ENCODE data around the gene PRM1. TPM values are rescaled to one million over a fixed set of nuclear protein-coding genes. Genes with fewer than 3 reads are reported as not detected.

PRM1 gene
- total RNA-seq, 1 experiment from 2014 or later = not detected

GRCh38 chr16:11289202-11289601 is 8.1 kb upstream of the PRM1 start:
- ChIA-PET CTCF (interaction anchor here (0.5 kb wide), 1 partner anchor 34 kb away, joined by 4 read pairs; no protein-coding TSS in a partner anchor), POLR2A (no interaction called here)
- intact Hi-C loops (cut with micrococcal nuclease; ENCODE audit: unreplicated experiment) = no loop called here
- DNase-seq = no peak
- no peaks in the 10 kb centered on the region for H3K9me3 Mint-ChIP-seq (ENCODE audit: unreplicated experiment)
- no TSS peak for BruUV-seq (replicated peaks)
- H3K36me3 Mint-ChIP-seq (ENCODE audit: insufficient read depth, unreplicated experiment) = no peaks in the 10 kb centered on the region
- TF ChIP-seq, protein P1, sequence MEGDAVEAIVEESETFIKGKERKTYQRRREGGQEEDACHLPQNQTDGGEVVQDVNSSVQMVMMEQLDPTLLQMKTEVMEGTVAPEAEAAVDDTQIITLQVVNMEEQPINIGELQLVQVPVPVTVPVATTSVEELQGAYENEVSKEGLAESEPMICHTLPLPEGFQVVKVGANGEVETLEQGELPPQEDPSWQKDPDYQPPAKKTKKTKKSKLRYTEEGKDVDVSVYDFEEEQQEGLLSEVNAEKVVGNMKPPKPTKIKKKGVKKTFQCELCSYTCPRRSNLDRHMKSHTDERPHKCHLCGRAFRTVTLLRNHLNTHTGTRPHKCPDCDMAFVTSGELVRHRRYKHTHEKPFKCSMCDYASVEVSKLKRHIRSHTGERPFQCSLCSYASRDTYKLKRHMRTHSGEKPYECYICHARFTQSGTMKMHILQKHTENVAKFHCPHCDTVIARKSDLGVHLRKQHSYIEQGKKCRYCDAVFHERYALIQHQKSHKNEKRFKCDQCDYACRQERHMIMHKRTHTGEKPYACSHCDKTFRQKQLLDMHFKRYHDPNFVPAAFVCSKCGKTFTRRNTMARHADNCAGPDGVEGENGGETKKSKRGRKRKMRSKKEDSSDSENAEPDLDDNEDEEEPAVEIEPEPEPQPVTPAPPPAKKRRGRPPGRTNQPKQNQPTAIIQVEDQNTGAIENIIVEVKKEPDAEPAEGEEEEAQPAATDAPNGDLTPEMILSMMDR (IDR thresholded peaks at IDR 0.05; ENCODE audit: insufficient read depth in 1 of 2, low read depth in 1 of 2, low read length in 1 of 2, severe bottlenecking in 1 of 2, unreplicated experiment in 1 of 2) = no peak
- H3K4me1 Mint-ChIP-seq (ENCODE audit: low read depth, unreplicated experiment) = peaks cover 18% of the 10 kb centered on the region
- H3K4me3 Mint-ChIP-seq (ENCODE audit: unreplicated experiment) = no peak overlapping the region
- Histone ChIP-seq H3K9me3 (no peaks in the 10 kb centered on the region), H3K36me3 (ENCODE audit: control insufficient read depth, insufficient read depth, low read length) (no peaks in the 10 kb centered on the region), H3K27me3 (replicated peaks; ENCODE audit: control insufficient read depth, insufficient read depth, low read length) (no peaks in the 10 kb centered on the region), H3K4me3 (ENCODE audit: low read depth, low read length) (no peak overlapping the region), H3K4me1 (peaks cover 13% of the 10 kb centered on the region)
- no peak overlapping the region for H3K27ac Mint-ChIP-seq (ENCODE audit: unreplicated experiment)
- no peaks in the 10 kb centered on the region for H3K27me3 Mint-ChIP-seq (ENCODE audit: insufficient read depth, unreplicated experiment)

DNA sequence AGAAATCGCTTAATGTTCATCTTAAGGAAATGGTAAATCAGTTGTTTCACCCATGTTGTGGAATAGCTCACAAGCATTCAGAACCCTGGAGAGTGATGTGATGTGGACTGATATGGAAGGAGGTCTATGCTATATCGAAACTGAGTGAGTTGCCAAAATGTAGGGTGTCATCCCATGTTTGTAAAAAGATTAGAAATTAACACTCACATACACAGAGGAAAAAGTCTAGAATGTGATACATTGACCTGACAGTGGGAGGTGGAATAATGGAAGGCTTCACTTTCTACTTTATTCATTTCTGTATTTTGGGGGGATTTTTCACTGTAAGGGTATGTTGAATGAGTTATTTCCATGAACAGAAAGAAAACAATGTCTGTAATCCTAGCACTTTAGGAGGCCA is 4.7 kb upstream of the PRM1 start:
- Histone ChIP-seq H3K27me3 (replicated peaks; ENCODE audit: control insufficient read depth, insufficient read depth, low read length) (no peaks in the 10 kb centered on the region), H3K4me1 (peaks cover 4% of the 10 kb centered on the region), H3K4me3 (ENCODE audit: low read depth, low read length) (no peak overlapping the region), H3K36me3 (ENCODE audit: control insufficient read depth, insufficient read depth, low read length) (no peaks in the 10 kb centered on the region), H3K9me3 (no peaks in the 10 kb centered on the region)
- H3K4me3 Mint-ChIP-seq (ENCODE audit: unreplicated experiment) = no peak overlapping the region
- TF ChIP-seq, protein P1 (IDR thresholded peaks at IDR 0.05; ENCODE audit: insufficient read depth in 1 of 2, low read depth in 1 of 2, low read length in 1 of 2, severe bottlenecking in 1 of 2, unreplicated experiment in 1 of 2) = no peak
- H3K27me3 Mint-ChIP-seq (ENCODE audit: insufficient read depth, unreplicated experiment) = no peaks in the 10 kb centered on the region
- POLR2A ChIA-PET = interaction anchor here (0.6 kb wide), 1 partner anchor 24 kb away, joined by 6 read pairs; no protein-coding TSS in a partner anchor
- H3K9me3 Mint-ChIP-seq (ENCODE audit: unreplicated experiment) = no peaks in the 10 kb centered on the region
- no peak overlapping the region for H3K27ac Mint-ChIP-seq (ENCODE audit: unreplicated experiment)
- no TSS peak for BruUV-seq (replicated peaks)
- H3K4me1 Mint-ChIP-seq (ENCODE audit: low read depth, unreplicated experiment) = peaks cover 12% of the 10 kb centered on the region
- DNase-seq = no peak
- intact Hi-C loops (cut with micrococcal nuclease; ENCODE audit: unreplicated experiment) = no loop called here
- CTCF ChIA-PET = no interaction called here
- no peaks in the 10 kb centered on the region for H3K36me3 Mint-ChIP-seq (ENCODE audit: insufficient read depth, unreplicated experiment)

GRCh38 chr16:11283820-11284248 is 2.7 kb upstream of the PRM1 start:
- ChIA-PET CTCF (interaction anchor here (0.9 to 1.5 kb wide), 3 partner anchors 24 to 88 kb away, joined by 3 to 7 read pairs (median 3); partner anchors contain the start of gene SOCS1), POLR2A (interaction anchor here (0.6 to 1.1 kb wide), 2 partner anchors 28 to 363 kb away, joined by 3 to 7 read pairs; partner anchors contain the start of gene SOCS1)
- Mint-ChIP-seq H3K4me3 (ENCODE audit: unreplicated experiment) (no peak overlapping the region), H3K27ac (ENCODE audit: unreplicated experiment) (no peak overlapping the region), H3K4me1 (ENCODE audit: low read depth, unreplicated experiment) (peaks cover 16% of the 10 kb centered on the region), H3K36me3 (ENCODE audit: insufficient read depth, unreplicated experiment) (no peaks in the 10 kb centered on the region), H3K27me3 (ENCODE audit: insufficient read depth, unreplicated experiment) (no peaks in the 10 kb centered on the region), H3K9me3 (ENCODE audit: unreplicated experiment) (no peaks in the 10 kb centered on the region)
- BruUV-seq (replicated peaks) = no TSS peak
- Histone ChIP-seq H3K4me3 (ENCODE audit: low read depth, low read length) (no peak overlapping the region), H3K4me1 (peaks cover 19% of the 10 kb centered on the region), H3K9me3 (no peaks in the 10 kb centered on the region), H3K27me3 (replicated peaks; ENCODE audit: control insufficient read depth, insufficient read depth, low read length) (no peaks in the 10 kb centered on the region), H3K36me3 (ENCODE audit: control insufficient read depth, insufficient read depth, low read length) (no peaks in the 10 kb centered on the region)
- peak in 1 of 2 experiments; percentile 32 for DNase-seq
- intact Hi-C loops (cut with micrococcal nuclease; ENCODE audit: unreplicated experiment) = no loop called here
- TF ChIP-seq, protein P1 (IDR thresholded peaks at IDR 0.05; ENCODE audit: insufficient read depth in 1 of 2, low read depth in 1 of 2, low read length in 1 of 2, severe bottlenecking in 1 of 2, unreplicated experiment in 1 of 2) = peak in 1 of 2 experiments; percentile 19
